ENCODE results near the gene TMEM19.

Gene TMEM19

GRCh38 chr12:71721783-71722505, 36.1 kb downstream of the TMEM19 start:
- DNase-seq = no peak

DNA sequence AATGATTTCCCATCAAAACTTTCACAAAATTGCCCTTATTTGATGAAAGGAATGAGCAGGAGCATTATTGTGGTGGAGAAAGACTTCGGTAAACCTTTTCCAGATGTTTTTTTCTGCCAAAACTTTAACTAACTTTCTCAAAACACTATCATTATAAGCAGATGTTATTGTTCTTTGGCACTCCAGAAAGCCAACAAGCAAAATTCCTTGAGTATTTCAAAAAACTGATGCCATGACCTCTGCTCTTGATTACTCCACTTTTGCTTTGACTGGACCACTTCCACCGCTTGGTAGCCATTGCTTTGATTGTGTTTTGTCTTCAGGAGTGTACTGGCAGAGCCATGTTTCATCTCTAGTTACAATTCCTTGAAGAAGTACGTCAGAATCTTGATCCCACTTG, 39.1 kb downstream of the TMEM19 start:
- DNase-seq = no peak

- no peak for DNase-seq
These were observed 40.7 kb downstream of the TMEM19 start for GRCh38 chr12:71726548-71726947.

GRCh38 chr12:71727958-71728357, 42.1 kb downstream of the TMEM19 start:
- DNase-seq = no peak

DNA sequence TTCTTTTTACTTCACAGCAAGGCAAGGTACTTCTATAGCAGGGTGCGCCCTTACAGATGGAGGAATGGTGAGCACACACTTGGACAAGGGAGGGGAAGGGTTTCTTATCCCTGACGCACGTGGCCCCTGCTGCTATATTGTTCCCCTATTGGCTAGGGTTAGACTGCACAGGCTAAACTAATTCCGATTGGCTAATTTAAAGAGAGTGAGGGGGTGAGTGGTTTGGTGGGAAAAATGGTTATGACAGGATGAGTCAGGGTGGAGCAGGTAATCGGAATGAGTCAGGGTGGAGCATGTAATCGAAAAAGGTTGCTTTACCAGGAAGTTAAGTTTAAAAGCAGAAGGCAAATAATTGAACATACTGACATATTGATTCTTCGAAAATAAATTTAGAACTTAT, 45.1 kb downstream of the TMEM19 start:
- no peak for DNase-seq

GRCh38 chr12:71731439-71732356, 45.8 kb downstream of the TMEM19 start:
- DNase-seq = no peak

GRCh38 chr12:71732357-71732712, 46.5 kb downstream of the TMEM19 start:
- no peak for DNase-seq

DNA sequence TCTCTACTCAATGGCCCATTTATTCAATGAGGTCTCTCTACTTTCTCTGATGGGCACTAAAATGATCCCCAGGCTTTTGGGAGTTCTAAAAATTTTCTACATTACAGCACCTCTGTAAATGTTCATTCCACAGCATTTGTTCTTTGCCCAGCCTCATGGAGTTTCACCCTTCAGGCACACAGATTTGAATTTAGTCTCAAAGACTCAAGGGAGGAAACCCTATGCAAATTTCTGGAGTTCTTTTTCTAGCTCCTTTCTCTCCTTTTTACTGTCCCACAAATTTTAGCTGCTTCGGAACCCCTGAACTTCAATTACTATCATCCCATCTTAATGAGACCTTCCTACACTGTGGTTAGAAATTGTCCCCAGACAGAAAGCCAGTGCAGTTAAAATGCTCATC, 51.3 kb downstream of the TMEM19 start:
- DNase-seq = no peak

DNA sequence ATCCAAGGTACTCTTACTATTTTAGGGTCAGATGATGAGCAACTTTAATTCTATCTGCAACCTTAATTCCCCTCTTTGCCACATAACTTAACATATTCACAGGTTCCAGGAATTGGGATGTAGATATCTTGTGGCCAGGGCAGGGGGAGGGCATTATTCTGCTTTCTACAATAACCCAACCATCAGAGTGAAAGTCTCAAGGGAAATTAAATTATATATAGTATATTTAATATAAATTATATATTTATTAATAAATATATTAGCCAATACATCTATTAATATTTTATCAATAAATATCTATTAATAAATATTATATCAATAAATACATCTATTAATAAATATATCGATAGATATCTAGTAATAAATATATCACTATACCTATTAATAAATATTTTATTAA, 57.1 kb downstream of the TMEM19 start:
- DNase-seq = no peak

DNA sequence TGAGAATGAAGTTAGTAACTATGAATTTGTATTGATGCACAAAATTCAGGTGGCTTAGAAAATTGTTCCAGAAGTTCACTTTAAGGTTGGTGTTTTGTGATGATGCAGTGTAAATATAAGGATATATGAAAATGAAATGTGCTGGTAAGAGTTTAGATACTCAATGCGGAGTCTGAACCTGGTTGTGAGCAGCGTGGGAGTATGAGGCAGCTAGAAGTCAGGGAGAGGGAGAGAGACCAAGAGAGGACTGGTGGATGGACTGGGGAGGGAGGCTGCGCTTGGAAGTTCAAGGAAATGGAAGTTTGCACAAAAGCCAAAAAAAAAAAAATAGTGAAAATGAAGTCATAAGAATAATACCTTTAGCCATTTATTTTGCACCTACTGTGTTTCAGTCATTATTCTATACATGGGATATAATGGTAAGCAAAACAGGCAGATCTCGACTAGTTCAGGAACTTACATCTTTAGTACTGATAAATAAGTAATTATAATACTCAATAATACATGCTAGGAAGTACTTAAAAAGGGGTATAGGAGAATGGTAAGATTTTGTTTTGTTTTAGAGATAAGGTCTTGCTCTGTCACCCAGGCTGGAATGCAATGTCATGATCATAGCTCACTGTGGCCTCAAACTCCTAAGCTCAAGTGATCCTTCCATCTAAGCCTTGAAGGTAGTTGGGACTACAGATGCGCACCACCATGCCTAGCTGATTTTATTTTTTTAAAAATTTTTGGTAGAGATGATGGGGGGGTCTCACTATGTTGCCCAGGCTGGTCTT, 58.8 kb downstream of the TMEM19 start:
- no peak for DNase-seq

- DNase-seq = peak; percentile 61
These were observed 61.2 kb downstream of the TMEM19 start for GRCh38 chr12:71746974-71747611.

GRCh38 chr12:71748081-71748850, 62.4 kb downstream of the TMEM19 start:
- DNase-seq = peak; percentile 11

- no peak for DNase-seq
These were observed 63.8 kb downstream of the TMEM19 start for GRCh38 chr12:71749666-71750065.

DNA sequence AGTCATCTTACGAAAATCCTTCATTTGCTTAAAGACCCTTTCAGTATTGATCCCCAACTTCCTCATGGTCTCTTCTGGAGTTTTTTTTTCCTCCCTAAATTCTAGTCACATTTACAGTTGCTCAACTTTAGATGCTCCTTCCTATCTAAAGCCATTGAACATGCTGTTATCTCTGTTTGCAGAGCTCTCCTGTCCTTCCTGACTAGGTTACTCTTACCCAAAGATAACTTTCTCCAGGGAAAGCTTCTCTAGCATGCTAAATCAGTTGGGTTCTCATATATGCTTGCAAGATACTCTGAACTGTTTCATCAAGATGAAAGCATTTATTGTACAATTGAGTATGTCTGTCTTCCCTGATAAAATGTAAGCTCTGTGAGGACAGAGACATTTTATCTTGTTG, 67.0 kb downstream of the TMEM19 start:
- no peak for DNase-seq

Data from NCI-H69 (cell line).